ENCODE data around the gene ATXN7L1.
"Not testable (repeated sequence)": the region's sequence is repeated elsewhere in the genome, so short reads cannot be mapped to it uniquely, and the experiment has no call there.

The ATXN7L1 gene

DNA sequence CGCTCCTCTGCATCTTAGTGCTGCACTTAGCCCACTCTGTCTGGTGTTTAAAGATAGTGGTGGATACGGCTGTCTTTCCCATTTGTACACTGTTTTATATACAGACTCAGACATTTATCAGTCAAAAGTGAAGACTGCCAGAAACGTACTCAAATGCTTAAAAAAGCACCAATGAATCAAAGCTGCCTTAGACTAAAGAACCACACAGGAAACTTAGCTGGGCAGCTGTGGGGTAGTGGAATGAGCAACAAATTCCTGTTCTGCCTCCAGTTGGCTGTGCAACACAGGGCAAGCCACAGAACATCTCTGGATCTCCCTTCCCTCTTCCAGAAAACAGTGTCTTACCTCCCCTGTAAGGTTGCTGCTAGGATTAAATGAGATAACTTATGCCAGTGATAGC lies 76.0 kb downstream of the ATXN7L1 start:
- no peak for DNase-seq

DNA sequence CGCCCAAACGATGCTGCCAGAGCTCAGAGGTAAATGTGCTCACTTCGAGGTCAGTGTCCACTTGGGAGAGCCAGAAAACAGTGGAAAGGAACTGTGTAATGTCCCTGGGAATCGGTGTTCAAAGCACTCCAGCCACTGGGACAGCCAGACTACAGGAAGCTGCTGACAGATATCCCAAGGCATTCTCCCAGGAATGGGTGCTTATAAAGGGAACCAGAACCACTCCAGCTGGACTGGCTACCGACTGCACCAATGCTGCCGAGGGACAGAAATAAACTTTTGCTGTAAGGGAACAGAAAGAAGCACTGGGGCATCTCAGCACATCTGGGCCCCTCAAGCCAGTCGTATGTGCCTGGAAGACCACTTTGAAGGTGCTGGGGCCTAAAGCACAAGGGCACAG lies 76.7 kb downstream of the ATXN7L1 start:
- DNase-seq = no peak

GRCh38 chr7:105799006-105799405 lies 77.4 kb downstream of the ATXN7L1 start:
- DNase-seq = no peak

DNA sequence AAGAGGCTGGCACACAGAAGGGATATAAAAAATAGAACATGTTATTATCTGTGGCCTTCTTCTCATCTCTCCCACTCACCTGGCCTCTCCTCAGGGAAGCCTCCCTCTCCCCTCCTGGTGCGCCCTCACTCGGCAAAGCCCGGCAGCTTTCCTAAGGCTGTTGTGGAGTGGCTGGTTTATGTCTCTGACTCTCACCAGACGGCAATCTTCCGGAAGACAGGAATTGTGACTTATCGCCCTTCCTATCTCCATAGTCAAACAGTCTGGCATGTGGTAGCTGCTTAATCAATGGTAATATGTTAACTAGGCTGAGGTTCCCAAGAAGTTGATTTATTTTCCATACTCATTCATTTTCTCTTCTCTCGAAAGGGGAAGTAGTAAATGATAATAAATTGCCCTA lies 78.7 kb downstream of the ATXN7L1 start:
- DNase-seq = no peak

GRCh38 chr7:105796365-105796764 lies 80.0 kb downstream of the ATXN7L1 start:
- no peak for DNase-seq

GRCh38 chr7:105794741-105795729 lies 81.4 kb downstream of the ATXN7L1 start:
- DNase-seq = no peak

GRCh38 chr7:105792488-105793370 lies 83.7 kb downstream of the ATXN7L1 start:
- no peak for DNase-seq

DNA sequence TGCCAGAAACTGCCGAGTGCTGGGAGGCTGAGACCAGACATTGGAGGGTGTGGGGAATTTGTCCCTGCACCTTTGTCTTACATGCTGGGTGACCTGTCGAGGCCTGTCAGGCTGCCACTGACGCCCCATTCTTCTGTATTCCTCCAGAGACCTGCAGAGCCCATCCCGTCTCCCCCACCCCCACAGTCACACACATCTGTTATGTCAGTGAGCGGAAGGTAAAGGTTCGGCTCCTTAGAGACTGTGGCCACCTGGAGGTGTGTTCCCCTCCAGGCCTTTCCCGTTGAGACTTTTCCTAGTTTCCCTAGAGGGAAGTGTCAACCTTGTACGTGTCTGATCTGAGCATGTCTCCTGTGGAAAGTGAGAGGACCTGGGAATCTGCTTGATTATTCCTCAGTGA lies 84.5 kb downstream of the ATXN7L1 start:
- no peak for DNase-seq

DNA sequence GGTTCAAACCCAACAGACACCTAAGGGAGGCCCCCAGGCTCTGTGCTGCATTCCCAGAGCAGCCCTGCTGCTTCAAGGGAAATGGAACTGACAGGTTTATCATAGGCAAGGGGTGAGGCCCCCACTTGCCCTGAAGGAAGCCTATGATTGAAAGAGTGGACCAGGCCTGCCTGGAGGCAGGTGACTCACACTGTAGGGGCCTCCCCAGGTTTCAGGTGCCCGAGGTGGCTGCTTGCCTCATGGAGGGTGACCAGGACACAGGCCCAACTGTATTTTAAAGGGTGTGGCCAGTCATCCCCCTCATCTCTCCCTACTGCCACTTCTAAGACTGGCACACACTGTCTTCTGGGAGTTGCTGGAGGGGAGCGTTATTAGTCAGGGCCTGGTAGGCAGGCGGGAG lies 85.4 kb downstream of the ATXN7L1 start:
- no peak for DNase-seq

DNA sequence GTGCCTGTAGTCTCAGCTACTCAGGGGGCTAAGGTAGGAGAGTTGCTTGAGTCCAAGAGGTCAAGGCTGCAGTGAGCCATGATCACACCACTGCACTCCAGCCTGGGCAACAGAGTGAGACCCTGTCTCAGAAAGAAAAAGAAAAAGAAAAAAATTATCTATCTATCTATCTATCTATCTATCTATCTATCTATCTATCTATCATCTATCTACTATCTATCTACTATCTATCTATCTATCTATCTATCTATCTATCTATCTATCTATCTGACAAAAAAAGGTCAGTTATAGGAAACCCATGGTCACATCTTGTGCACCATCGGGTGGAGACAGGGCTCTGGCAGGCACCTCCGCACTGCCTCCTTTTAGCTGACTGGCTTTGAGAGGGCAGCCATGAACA lies 85.9 kb downstream of the ATXN7L1 start:
- DNase-seq = not testable (repeated sequence)

- DNase-seq = no peak
Observed at GRCh38 chr7:105788816-105789349, 87.5 kb downstream of the ATXN7L1 start.

- DNase-seq = no peak
Observed at GRCh38 chr7:105788356-105788755, 88.0 kb downstream of the ATXN7L1 start.

DNA sequence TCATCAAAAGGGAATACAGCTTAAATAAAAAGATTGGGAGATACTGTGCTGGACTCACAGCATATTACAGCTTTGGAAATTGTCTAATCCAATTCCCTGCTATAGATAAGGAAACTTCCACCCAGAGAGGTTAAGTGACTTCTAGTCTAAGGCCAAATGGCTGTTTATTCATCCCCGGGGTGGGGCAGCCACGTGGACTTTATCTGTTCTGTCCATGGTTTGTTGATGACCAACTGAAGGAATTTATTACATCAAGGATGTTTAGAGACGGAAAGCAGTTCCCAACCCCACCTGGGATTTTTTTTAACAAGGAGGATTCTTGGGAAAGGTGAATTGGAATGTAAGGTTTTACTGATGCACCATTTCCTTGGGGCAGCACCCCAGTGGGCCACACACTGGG lies 88.6 kb downstream of the ATXN7L1 start:
- DNase-seq = no peak

GRCh38 chr7:105786520-105787470 lies 89.6 kb downstream of the ATXN7L1 start:
- no peak for DNase-seq

DNA sequence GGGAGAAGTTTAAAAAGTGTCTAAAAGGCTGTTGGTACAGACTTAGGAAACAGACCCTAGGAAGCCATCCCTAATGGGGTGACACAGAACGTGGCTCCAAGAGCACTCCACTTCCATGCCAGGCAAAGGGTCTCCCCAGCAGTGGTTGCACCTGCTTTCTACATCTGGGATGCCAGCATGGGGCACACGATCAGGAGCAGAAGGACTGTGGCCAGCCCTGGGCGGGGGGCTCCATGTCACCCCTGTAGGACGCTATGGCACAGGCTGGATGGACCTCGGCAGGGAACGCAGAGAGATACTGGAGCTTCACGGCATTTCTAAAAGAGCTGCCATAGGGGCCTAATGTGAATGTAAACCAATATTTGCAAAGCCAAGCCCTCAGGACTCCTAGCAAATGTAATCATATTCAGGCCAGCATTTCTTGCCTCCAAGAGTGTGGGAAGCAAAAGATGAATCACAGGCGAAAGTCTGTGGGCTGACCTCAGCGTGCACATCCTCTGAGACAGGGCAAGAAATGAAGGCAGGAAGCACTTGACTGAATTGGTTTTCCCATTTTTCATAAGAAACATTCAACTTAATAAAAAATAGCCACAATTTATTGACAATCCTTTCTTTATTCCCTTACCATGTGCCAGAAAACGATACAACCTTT lies 93.9 kb downstream of the ATXN7L1 start:
- no peak for DNase-seq

- no peak for DNase-seq
Observed at GRCh38 chr7:105779856-105780780, 96.3 kb downstream of the ATXN7L1 start.

DNA sequence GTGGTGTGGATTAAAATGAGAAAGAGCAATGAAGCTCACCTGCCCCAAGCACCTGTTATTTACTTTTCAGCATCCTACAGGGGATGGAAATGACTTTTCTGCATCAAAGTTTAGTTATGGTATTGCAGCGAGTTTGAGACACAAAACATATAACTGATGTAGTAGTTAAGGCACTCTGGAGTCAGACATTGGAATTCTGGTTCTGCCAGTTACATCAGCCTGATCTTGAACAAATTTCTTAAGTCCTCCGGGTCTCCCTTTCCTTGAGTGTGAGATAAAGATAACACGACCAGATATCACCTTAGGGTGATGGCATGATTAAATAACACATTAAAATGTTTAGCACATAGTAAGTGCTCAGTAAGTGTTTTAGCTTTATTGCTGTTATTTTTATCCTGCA lies 97.4 kb downstream of the ATXN7L1 start:
- DNase-seq = no peak

- DNase-seq = no peak
Observed at GRCh38 chr7:105776986-105777910, 99.2 kb downstream of the ATXN7L1 start.

DNA sequence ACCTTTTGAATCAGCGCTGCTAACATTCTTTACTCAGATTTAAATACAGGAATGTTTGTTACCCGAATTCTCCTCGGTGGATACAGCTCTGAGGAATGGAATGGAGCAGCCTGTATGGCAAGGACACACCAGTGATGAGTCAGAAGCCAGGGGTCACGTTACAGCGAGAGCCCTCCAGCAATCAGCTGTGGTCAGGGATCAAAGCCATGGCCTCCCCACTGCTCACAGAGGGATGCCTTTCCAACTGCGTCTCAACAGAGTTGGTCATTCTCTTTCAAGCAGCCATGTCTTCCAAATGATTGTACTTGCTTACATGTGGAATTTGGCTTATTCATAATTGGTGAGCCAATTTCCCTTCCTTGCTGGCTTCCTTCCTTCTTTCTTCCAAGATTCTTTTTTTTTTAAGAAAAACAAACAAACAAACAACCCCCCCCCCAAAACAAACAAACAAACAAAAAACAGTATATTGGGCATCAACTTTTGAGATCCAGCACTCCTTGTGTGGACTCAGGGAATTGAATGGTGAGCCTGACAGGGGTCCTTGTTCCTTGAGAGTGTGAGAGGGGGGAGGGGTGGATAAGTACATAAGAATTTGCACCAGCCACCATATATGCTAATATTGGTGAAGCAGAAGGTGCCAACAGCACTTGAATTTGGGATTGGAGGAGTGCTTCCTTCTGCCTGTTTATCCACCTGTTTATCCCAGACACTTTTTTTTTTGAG lies 100.2 kb downstream of the ATXN7L1 start:
- DNase-seq = no peak

All from OCI-M1 (cell line).